ENCODE data around the gene PI4KA. TPM values are rescaled to one million over a fixed set of nuclear protein-coding genes. Genes with fewer than 3 reads are reported as not detected.

PI4KA gene
- total and polyA plus RNA-seq, 2 of the 13 experiments (the other 11 are each of a cell fraction or from before 2014, with no cell fraction given) = 27.4 to 56.4 TPM

DNA sequence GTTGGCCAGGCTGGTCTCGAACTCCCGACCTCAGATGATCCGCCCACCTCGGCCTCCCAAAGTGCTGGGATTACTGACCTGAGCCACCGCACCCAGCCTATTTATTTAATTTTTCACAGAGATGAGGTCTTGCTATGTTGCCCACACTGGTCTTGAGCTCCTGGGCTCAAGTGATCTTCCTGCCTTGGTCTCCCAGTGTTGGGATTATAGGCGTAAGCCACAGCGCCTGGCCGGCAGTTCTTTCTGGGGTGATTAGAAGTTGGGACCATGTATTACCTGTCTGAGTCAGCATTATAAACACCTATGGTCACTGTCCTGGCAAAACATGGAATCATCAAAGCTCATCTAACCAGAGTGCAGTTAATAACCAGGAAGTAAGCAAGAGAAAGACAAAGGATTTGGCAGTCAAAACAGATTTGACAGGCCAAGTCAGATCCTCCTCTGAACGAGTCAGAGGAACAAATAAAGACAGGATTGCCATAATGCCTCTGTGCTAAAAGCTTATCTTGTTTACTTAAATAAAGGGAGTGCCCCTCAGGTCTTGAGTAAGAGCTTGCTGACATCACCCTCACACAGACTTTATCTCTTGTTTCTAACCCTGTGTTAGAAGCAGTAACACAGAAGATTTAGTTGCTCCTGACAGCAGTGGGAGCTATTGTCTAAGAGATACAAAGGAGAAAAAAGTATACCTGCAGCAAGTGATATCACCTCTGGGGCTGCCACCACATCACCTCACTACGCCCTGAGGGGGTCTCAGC is 81.0 kb downstream of the PI4KA start (continued):
- no peak; the same call in 1 of the 2 replicates for TF ChIP-seq MAX (IDR thresholded peaks at IDR 0.05)
- peak; percentile 97 for TF ChIP-seq CEBPG (CRISPR knock-in tag; IDR thresholded peaks at IDR 0.05)
- TF ChIP-seq ZNF775 (CRISPR knock-in tag; IDR thresholded peaks at IDR 0.05; ENCODE audit: borderline replicate concordance) = no peak
- peak; percentile 83 for TF ChIP-seq KAT7 (CRISPR knock-in tag; IDR thresholded peaks at IDR 0.05; ENCODE audit: borderline replicate concordance)
- TF ChIP-seq PAX8 (CRISPR knock-in tag; IDR thresholded peaks at IDR 0.05; ENCODE audit: borderline replicate concordance) = no peak
- no peak for TF ChIP-seq HES4 (CRISPR knock-in tag; IDR thresholded peaks at IDR 0.05; ENCODE audit: borderline replicate concordance)
- TF ChIP-seq FIP1L1 (IDR thresholded peaks at IDR 0.05; ENCODE audit: borderline replicate concordance, insufficient read depth, low read depth, low read length) = no peak
- peak; percentile 95 for TF ChIP-seq CEBPB (IDR thresholded peaks at IDR 0.05; ENCODE audit: borderline replicate concordance, low read depth, low read length)
- TF ChIP-seq ZNF180 (CRISPR knock-in tag; IDR thresholded peaks at IDR 0.05; ENCODE audit: borderline replicate concordance, low read depth) = no peak
- TF ChIP-seq AHR (CRISPR knock-in tag; IDR thresholded peaks at IDR 0.05) = no peak; the same call in 1 of the 2 replicates
- TF ChIP-seq PITX1 (CRISPR knock-in tag; IDR thresholded peaks at IDR 0.05) = peak; percentile 96
- no peak for TF ChIP-seq ATF6 (CRISPR knock-in tag; conservative IDR thresholded peaks at IDR 0.05)
- no peak; the same call in 1 of the 2 replicates for TF ChIP-seq ZNF652 (CRISPR knock-in tag; IDR thresholded peaks at IDR 0.05; ENCODE audit: borderline replicate concordance, low read depth)
- no peak for TF ChIP-seq BHLHE40 (IDR thresholded peaks at IDR 0.05; ENCODE audit: low read length)
- TF ChIP-seq, protein P1, sequence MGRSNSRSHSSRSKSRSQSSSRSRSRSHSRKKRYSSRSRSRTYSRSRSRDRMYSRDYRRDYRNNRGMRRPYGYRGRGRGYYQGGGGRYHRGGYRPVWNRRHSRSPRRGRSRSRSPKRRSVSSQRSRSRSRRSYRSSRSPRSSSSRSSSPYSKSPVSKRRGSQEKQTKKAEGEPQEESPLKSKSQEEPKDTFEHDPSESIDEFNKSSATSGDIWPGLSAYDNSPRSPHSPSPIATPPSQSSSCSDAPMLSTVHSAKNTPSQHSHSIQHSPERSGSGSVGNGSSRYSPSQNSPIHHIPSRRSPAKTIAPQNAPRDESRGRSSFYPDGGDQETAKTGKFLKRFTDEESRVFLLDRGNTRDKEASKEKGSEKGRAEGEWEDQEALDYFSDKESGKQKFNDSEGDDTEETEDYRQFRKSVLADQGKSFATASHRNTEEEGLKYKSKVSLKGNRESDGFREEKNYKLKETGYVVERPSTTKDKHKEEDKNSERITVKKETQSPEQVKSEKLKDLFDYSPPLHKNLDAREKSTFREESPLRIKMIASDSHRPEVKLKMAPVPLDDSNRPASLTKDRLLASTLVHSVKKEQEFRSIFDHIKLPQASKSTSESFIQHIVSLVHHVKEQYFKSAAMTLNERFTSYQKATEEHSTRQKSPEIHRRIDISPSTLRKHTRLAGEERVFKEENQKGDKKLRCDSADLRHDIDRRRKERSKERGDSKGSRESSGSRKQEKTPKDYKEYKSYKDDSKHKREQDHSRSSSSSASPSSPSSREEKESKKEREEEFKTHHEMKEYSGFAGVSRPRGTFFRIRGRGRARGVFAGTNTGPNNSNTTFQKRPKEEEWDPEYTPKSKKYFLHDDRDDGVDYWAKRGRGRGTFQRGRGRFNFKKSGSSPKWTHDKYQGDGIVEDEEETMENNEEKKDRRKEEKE (IDR thresholded peaks at IDR 0.05) = no peak
- TF ChIP-seq STAT5B (CRISPR knock-in tag; IDR thresholded peaks at IDR 0.05) = no peak
- no peak for TF ChIP-seq ZNF276 (CRISPR knock-in tag; IDR thresholded peaks at IDR 0.05; ENCODE audit: low read depth)
- 0 out of 2 replicates have a peak, but pooled peaks have one; percentile 27 for TF ChIP-seq ZNF136 (CRISPR knock-in tag; IDR thresholded peaks at IDR 0.05; ENCODE audit: low read depth)
- no peak for TF ChIP-seq ZFP36 (IDR thresholded peaks at IDR 0.05; ENCODE audit: borderline replicate concordance, low read depth, low read length, partially characterized antibody)
- peak; percentile 89; the same call in 1 of the 2 replicates for TF ChIP-seq KLF6 (CRISPR knock-in tag; IDR thresholded peaks at IDR 0.05)

Data from HepG2 (cell line).